Stimulated activated CD8-positive, alpha-beta memory T cell treated with anti-CD3 and anti-CD28 coated beads, Interleukin-7, amount 100 ng/mL, for 1 hour (primary cell): Measurements from ENCODE around the gene ACBD4.

Source experiments
- DNase-seq, 2 donors: peaks; one replicate each; pipeline ENCODE4 v3.0.0-alpha.2; 2020; ENCODE audit warnings: low read depth in 2 of 2

Gene ACBD4

DNA sequence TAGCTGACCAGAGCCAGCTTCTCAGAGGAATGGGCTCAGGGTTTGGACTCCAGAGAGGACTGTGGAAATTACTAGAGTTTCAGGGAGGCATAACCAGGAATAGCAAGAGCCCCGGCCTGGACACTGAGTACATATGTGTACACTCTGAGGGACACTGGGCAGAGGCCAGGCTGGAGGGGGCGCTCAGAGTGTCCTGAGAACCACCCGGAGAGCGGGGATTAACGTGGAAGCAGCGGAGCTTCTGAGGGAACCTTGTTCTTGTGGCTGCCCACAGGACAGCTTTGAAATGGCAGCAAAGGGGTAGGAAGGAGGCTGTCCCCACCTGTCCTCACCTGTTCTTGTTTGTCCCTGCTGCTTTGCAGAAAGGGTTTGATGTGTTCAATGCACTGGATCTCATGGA is 31.0 kb upstream of the ACBD4 start:
- no peak for DNase-seq

DNA sequence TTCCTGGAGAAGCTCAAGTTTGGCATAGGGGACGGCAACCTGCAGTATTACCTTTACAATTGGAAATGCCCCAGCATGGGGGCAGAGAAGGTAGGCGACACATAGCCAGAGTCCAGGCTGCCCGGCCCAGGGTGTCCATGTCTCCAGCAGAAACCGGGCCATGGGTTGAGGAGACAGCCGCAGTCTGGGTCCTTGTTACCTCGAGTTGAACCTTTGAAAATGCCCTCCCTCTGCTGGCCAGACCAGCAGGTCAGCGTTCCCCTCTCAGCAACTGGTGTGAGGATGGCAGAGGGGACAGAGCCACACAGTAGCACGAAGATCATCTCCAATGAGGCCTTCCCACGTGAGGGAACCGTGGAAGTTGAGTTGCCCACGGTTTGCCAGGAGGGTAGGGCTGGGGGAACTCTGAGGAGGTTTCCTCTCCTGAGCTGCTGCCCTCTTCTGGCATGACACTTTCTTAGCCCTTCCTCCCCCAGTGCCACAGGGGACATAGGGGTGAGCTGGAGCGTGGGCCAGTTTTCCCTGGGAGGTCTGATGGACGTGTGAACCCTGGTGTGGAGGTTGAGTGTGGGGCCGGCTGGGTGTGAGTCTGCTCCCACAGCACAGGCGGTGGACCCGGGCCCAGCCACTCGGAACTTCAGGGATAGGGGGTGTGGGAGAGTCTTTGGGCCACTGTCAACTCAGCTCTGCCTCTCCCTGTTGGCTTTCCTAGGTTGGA is 30.4 kb upstream of the ACBD4 start:
- no peak for DNase-seq

DNA sequence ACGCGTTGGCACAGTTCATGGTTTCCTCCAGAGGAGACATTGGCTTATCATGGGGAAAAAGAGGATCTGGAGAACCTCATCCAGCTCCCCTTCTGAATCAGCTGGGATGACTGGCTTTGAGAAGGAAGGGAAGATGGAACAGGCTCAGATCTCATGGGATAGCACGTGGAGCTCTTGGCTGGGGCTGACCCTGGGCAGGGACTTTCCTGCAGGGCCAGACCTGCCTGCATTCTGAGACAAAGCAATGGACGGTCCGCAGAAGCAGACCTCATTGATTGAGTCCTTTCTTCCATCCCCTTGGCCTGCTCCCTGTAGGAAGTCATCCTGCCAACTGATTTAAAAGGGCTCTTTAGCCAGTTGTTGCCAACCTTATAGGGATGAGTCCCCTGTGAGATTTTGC is 29.4 kb upstream of the ACBD4 start:
- no peak for DNase-seq

DNA sequence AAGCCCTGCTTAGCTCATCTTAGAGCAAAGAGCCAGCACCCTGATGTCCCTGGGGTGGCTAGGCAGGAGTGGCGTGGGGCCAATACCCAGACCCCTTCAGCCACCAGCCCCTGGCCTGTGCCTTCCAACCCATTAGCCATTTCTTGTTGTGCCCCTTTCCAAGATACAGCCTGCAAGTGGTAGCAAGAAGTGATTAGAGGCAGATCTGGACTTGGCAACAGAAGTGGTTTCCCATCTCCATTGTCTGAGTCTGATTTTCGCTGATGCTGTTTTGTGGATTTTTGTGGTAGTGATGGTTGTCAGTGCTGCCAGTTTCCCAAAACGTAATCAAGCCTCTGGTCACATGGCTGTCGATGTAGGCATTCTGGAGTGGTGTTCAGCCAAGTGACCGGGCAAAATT is 28.9 kb upstream of the ACBD4 start:
- DNase-seq = no peak

DNA sequence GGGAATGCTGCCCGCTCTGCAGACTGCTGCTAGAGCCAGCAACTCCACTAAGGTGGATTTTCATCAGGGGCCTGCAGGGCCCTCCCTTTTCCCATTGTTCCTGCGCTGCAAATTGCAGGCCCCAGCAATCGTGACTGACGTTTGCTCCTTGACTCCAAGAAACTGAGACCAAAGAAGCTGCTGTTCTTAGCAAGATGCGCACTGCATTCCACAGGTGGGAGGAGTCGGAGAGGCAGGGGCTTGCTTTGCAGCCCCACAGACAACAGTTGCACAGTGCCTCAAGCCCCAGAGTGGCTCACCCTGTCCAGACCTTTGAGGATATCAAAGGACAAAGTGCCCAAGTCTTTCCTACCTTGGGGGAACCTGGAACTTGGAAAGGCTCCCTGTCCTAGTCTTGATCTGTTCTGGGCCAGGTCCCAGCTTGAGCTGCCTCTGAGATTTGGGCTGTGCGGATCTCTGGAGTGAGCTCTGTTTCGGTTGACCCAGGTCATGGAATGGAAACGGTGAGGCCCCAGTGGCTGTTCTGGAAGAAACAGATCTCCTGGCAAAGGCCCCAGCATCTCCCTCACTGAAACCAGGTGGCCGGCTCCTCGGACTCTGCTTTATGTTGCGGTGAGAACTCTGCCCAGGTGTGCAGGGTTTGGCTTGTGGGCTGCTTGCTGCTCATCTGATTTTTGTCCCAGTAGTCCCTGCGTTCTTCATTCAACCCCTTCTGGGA is 28.0 kb upstream of the ACBD4 start:
- no peak for DNase-seq

DNA sequence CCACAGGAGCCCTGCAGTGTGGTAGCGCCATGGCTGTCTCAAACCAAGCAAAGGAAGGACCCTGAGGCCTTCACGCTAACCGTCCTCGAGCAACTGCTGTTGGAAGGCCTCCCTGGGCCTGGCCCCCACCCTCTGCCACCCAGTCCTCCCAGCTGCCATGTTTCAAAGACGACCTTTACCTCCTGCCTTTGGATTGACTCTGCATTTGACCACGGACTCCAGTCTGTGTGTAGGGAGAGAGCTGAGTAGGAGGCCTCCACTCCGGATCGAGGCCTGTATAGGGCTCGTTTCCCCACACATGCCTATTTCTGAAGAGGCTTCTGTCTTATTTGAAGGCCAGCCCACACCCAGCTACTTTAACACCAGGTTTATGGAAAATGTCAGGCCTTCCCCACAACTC is 27.4 kb upstream of the ACBD4 start:
- DNase-seq = no peak

DNA sequence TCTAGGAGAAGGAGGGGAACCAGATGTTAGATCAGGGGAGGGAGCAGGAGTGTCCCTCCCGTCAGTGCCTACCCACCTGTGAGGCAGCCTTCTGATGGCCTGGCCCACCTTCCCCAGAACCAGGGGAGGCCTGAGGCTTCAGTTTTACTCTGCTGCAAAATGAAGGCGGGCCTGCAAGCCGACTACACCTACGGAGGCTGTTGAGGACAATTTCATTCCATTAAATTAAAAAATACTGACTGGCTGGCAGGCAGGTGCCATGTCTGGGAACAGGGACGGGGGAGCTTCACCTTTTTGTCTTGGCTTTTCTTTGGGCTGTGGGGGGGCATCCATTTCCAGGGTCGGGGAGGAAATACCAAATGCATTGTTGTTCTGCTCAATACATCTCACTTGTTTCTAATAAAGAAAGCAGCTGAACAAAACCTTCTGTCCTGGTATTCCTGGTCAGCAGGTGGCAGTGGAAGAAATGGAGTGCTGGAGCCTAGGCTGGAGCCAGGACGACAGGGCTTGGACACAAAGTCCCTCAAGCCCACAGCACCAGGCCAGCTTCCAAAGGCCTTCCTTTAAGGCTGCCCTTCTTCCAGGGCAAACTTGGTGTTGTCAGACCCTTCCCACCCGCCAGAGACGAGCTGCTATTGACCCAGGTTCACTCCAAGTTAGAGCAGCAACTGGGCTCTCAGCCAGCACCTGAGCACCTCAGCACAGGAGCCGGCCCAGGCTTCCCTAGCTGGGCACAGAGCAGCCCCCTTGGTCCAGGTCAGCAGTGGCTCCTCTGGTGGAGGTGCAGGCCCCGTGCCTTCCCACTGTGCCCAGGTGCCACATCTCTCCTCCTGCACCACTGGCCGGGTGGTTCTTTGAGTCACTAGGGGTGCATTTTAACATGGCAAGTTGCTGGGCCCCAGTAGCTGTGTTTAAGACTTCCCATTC is 26.6 kb upstream of the ACBD4 start:
- DNase-seq = no peak

DNA sequence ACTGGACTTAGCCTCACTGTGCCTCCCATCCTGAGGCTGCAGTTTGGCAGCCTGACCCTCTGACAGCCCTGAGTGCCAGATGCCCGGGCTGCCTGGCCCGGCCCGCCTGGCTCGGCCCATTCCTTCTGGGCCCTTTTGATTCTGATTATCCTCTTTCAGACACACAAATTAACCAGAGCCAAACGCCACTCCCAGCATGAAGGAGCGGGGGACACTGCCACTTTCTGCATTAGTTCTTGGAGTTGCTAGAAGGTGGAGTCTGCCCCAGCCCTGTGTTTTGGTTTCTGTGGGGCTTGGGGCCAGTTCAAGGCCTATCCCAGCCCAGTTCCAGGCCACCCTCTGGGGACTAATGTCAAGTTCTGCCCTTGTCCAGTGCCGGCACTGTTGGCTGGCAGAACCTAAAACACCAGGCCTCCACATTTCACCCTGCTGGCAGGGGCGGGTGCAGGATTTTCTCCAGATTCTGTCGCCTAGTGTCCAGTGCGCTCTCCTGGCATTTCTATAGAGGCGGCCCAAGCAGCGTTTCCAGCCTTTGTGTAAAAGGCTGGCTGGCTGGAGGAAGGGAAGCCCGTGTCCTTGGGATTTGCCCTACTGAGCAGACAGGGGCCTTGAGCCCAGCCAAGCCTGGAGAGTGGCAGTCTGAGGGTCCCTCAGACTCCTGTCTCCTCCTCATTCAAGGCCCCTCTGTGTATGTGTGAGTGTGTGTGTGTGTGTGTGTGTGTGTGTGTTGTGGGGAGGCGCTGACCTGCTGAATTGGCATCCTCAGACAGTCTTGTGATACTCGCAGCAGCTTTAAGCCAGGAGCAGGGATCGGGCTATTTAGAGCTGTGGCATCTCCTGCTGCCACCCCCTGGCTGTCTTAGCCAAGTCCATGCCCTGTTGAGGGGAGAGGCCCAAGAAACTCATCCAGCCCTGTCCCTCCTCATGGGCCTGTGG is 24.5 kb upstream of the ACBD4 start:
- DNase-seq = no peak

DNA sequence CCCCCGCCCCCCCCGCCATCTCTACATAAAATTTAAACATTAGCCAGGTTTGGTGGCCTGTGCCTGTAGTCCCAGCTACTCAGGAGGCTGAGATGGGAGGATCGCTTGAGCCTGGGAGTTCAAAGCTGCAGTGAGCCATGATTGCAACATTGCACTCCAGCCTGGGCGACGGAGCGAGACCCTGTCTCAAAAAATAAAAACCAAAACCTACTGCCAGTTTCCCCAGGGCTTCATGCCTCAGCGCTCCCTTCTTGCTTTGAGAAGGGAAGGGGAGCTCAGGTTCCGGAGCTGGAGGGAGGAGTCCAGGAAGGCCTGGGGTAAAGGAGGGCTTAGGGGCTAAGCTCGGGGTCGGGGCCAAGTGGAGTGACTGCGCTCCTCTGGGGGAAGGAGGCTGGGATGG is 23.6 kb upstream of the ACBD4 start:
- DNase-seq = no peak

DNA sequence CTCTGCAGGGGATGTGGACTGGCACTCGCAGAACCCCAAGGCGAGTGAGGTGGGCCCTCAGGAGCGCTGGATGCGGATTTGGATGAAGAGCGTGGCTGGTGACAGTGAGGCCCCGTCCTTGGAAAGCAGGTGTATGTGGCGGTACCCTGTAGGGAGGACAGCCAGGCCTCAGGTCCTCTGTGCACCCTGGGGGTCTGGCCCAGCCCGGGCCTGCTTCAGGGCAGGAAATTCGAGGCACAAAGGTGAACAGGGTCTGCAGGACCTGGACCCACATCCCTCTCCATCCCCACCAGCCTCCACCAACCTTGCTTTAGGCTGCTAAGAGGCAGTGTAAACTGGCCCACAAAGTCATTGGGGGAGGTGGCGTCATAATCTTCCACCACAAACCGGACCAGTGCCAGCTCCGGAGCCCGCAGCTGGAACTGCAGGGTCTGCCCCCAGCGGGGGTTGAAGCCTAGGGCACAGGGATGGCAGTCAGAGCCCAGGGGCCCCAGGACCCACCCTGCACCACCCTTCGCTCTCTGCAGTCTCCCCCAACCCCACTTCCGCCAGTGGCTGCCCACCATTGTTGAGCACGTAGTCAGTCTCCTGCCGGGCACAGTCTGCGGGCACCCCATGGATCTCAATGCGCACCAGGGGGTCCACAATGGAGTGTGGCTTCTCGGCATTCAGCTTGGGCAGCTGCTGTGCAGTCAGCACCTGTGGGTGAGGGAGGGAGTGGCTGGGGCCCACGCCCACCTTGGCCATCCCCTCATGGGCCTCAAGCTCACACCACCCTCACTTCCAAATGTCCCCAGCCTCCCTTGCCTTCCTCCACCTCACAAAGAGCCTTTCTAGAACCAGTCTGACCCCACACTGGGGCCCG is 22.7 kb upstream of the ACBD4 start:
- DNase-seq = no peak

DNA sequence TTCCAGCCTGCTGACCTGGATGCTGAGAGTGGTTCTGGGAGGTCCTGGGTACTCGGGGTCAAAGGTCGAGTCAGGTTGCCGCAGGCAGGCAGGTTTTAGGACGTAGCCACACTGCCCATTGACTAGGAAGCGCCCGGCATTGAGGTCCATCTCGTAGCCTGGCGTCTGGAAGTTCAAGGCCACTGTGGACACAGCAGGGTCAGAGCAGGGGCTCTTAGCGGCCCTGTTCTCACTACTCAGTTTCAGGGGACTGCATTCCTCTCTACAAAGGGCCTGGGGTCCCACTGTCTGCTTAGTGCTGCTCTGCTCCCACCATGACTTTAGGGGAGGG is 22.1 kb upstream of the ACBD4 start:
- DNase-seq = no peak

DNA sequence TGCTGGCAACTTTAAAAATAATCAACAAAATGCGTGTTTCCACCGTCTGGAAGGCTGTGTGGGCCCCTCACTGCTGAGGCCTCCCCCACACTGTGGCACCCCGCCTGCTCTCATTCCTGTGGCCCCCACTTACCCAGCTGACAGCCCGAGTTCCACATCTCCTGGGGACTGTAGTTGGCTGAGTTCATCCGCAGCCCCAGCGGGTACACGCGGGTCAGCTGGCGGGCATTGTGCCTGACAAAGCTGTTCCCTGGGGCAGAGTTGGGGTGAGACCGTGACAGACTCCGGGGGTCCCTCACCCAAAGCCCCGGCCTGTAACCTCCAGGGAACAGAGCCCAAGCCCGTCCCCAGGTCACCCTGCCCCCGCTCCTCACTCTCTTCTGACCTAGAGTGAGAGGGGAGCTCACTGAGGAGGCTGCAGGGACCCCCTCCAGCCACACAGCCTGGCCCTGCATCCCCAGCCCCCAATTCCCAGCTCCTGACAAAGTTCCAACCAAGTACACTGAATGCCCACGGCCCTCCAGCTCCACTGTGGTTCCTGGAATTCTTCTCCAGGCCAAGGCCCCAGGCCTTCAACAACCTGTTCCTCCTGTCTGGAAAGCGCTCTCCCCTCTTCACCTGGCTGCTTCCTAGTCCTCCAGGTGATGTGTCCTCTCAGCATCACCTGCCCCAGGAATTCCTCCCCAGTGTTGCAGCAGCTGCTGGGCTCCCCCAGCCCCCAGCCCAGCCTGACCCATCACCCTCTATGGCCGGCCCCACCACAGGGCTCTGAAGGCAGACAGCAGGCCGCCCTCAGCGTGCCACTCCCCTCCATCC is 21.2 kb upstream of the ACBD4 start:
- no peak for DNase-seq

DNA sequence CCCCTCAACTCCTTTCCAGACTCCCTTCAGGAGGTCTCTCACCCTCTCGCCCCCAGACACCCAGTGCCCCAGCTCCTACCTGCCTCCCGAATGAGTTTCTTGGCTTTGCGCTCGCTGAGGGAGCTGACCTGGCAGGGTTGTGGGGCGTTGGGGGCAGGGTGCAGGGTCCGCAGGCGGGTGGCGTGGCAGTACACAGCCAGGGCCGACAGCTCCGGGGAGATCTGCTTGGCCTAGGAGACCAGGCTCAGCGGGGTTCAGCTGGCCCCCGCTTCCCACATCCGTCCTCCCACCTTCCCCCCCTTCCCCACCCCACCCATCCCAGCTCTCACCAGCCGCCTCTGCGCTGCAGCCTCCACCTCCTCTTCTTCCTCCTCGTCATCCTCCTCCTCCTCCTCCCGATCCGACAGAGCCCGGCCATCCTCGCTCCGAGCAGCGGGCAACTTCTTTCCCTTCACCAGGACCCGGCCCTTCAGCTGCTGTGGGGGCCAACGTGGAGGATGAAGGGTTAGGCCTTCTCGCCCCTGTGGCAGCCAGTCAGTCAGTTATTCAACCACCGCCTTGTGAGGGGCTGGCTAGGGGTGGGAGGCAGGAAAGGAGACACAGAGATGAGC is 20.4 kb upstream of the ACBD4 start:
- no peak for DNase-seq

DNA sequence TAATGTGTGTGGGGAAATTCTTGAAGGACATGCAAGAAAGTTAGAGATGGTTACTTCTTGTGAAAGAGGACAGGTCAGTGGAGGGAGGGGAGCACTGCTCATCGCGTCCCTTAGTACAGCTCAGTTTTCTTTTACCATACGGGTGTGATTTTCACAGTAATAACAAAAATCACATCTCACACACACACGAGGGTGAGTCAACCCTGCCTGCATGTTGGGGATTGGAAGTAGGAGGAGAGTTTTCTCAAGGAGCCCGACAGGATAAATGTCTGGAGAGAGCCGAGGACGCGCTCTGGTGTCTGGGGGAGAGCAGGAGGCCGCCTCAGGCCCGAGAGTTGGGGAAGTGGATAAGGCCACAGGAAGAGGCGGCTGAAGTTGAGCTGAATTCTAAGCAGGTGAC is 19.6 kb upstream of the ACBD4 start:
- no peak for DNase-seq

DNA sequence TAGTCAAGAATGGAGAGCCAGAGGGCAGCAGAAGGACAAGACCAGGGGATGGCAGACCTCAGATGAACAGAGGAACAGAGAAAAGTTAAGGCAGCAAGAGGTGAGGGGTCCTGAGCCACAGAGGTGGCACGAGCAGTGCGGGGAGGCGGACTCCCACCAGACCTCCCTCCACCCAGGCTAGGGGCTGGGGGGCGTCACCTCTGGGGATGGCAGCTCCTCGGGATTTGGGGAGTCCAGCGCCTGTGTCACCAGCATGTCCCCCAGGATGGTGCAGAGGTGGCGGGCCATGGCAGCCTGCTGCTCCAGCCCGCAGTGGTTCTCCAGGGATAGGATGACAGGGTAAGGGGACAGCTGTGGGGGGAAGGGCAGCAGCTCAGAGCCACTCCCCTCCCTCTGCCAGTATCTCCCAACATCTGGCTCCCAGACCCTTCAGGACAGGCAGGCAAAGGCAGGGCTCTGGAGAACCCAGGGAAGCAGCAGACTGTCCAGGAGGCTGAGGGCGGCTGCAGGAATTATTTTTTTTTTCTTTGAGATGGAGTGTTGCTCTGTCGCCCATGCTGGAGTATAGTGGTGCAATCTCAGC is 19.0 kb upstream of the ACBD4 start:
- no peak for DNase-seq

DNA sequence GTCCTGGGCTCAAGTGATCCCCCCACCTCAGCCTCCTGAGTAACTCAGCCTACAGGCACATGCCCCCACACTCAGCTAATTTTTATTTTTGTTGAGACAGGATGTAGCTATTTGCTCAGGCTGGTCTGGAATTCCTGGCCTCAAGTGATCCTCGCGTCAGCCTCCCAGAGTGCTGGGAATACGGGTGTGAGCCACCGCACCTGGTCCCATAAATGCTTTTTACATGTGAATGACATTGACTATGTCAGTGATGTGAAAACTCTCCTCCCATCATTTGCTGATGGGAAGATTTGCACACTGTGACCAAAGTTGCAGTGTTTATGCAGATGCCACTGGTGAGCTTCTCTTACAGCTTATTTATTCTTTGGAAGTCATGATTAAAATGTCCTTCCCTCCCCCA is 18.2 kb upstream of the ACBD4 start:
- no peak for DNase-seq

DNA sequence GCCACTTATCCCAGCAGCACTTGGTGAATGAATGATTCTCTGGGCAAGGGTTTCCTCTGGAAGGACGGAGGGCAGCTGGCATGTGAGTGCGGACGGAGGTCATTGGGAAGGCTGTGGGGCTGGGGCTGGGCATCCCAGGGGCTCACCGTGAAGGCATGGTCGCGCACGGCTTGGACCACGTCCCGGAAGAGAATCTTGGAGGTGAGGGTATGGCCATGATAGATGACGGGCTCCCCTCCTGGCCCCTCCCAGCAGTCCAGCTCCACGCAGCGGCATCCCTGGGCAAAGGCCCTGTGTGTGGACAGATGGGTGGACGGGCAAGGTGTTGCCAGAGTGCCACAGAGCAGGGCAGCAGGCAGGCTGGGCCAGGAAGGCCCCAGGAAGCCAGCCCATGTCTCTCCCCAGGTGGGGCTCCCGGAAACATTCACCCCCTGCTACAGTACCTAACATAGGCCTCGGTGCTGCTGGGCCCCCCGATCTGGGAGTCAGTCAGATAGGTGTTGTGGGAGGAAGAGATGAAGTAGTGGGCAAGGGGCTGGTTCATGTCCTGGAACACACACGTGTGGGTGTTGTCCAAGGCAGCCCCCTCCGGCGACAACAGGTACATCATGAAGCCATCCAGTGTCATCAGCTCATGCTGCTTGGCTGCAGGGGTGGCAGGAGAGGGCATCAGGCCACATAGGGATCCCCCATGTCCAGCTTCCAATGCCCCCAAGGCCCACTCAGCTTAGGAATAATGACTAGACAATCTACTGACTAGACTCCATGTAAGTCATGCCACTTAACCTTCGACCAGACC is 17.4 kb upstream of the ACBD4 start:
- no peak for DNase-seq

DNA sequence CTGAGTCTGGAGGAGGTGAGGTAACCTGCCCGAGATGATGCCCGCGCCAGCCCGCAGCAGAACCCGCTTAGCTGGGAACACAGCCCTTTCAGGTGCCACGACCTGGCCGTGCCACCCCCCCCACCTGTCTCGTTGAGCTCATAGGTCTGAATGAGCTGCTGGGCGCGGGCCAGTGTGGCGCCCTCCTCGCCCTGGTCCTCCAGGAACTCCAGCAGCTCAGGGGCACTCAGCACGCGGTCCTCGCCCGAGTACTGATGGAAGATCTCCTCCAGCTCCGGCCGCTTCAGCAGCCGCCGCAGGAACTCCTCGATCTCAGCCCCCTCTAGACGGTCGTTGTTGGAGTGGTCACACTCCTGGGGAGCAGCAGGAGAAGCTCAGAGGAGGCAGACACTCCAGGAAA is 16.8 kb upstream of the ACBD4 start:
- DNase-seq = no peak
